Measurements from ENCODE around the gene SLU7.

DNA sequence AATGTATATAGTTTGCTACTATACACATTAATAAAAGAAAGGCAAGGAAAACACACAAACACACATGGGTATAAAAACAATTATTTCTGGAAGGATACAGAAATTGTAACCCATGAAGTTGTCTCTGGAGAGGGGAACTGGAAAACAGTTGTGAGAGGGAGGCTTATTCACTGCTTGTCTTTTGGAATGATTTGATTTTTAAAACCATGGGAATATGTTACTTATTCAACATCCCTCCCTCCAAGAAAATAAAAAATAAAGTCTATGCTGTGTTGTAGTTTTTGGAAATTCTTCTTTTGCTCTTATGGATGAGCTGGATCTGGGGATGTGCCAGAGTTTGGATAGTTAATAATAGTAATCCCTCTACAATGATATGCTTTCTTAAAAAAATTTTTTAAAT is 42.5 kb downstream of the SLU7 start:
- TF ChIP-seq, protein P1, sequence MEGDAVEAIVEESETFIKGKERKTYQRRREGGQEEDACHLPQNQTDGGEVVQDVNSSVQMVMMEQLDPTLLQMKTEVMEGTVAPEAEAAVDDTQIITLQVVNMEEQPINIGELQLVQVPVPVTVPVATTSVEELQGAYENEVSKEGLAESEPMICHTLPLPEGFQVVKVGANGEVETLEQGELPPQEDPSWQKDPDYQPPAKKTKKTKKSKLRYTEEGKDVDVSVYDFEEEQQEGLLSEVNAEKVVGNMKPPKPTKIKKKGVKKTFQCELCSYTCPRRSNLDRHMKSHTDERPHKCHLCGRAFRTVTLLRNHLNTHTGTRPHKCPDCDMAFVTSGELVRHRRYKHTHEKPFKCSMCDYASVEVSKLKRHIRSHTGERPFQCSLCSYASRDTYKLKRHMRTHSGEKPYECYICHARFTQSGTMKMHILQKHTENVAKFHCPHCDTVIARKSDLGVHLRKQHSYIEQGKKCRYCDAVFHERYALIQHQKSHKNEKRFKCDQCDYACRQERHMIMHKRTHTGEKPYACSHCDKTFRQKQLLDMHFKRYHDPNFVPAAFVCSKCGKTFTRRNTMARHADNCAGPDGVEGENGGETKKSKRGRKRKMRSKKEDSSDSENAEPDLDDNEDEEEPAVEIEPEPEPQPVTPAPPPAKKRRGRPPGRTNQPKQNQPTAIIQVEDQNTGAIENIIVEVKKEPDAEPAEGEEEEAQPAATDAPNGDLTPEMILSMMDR (conservative IDR thresholded peaks at IDR 0.05 in 1 of 2, IDR thresholded peaks at IDR 0.05 in 1 of 2; ENCODE audit: extremely low read depth in 1 of 2, insufficient read depth in 1 of 2, low read depth in 1 of 2, low read length in 2 of 2) = no peak
- no peak for TF ChIP-seq EZH2 (IDR thresholded peaks at IDR 0.05; ENCODE audit: borderline replicate concordance, low read length)
